RWPE1 (cell line): Measurements from ENCODE around the gene OLFM1.

ENCODE experiments used
- CTCF ChIA-PET: fragments of 350-600 bp; sonication (Branson Sonifier 250); formaldehyde crosslinking; extraction: SDS; loops from one replicate; lab custom pipeline; 2021; lab: Yijun Ruan, JAX
- POLR2A ChIA-PET: fragments of 400-600 bp; formaldehyde crosslinking; extraction: SDS; loops from one replicate; lab custom pipeline; 2020; ENCODE audit warnings: antibody characterized with exemption; ENCODE audit not compliant: low non-redundant PET; lab: Yijun Ruan, JAX
- DNase-seq: peaks from one replicate; pipeline ENCODE4 v3.0.0; 2012; ENCODE audit warnings: low spot score
- H3K27ac ChIP-seq: fragments of 450-650 bp; 2 replicates; pipeline ENCODE4 v1.5.1; 2017
- CTCF ChIP-seq: fragments of 450-650 bp; conservative IDR thresholded peaks from 2 replicates; pipeline ENCODE4 v1.5.1; 2017; ENCODE audit warnings: low read depth, mild to moderate bottlenecking

The OLFM1 gene

GRCh38 chr9:135091545-135091944, 4.1 kb downstream of the OLFM1 start:
- no peak for TF ChIP-seq CTCF
- CTCF ChIA-PET, result interaction anchor here (0.5 kb wide), 1 partner anchor 56 kb away, joined by 3 read pairs; no protein-coding TSS in a partner anchor
- DNase-seq, result no peak
- POLR2A ChIA-PET, result no interaction called here
- H3K27ac ChIP-seq, result no peak overlapping the region

GRCh38 chr9:135093111-135093510, 5.6 kb downstream of the OLFM1 start:
- TF ChIP-seq CTCF, result no peak
- no peak overlapping the region for H3K27ac ChIP-seq
- DNase-seq, result no peak
- ChIA-PET POLR2A (no interaction called here), CTCF (no interaction called here)

GRCh38 chr9:135093911-135094584, 6.6 kb downstream of the OLFM1 start:
- no peak for TF ChIP-seq CTCF
- H3K27ac ChIP-seq, result no peak overlapping the region
- CTCF ChIA-PET, result no interaction called here
- POLR2A ChIA-PET, result no interaction called here
- DNase-seq, result no peak

- DNase-seq, result no peak
- ChIA-PET CTCF (interaction anchor here (0.6 kb wide), 1 partner anchor 275 kb away, joined by 3 read pairs; no protein-coding TSS in a partner anchor), POLR2A (no interaction called here)
- no peak overlapping the region for H3K27ac ChIP-seq
- no peak for TF ChIP-seq CTCF
Observed at GRCh38 chr9:135095470-135096407, 8.3 kb downstream of the OLFM1 start.

GRCh38 chr9:135096408-135096895, 9.0 kb downstream of the OLFM1 start:
- H3K27ac ChIP-seq, result no peak overlapping the region
- no peak for DNase-seq
- CTCF ChIA-PET, result interaction anchor here (1.0 kb wide), 1 partner anchor 316 kb away, joined by 3 read pairs; no protein-coding TSS in a partner anchor
- no peak for TF ChIP-seq CTCF
- POLR2A ChIA-PET, result no interaction called here

GRCh38 chr9:135098400-135099105, 11.1 kb downstream of the OLFM1 start:
- CTCF ChIA-PET, result interaction anchor here (1.2 kb wide), 1 partner anchor 12 kb away, joined by 3 read pairs; no protein-coding TSS in a partner anchor
- no peak for TF ChIP-seq CTCF
- POLR2A ChIA-PET, result no interaction called here
- peak; percentile 65 for DNase-seq
- H3K27ac ChIP-seq, result no peak overlapping the region
